ENCODE data around the gene PREX1. TPM values are rescaled to one million over a fixed set of nuclear protein-coding genes. Genes with fewer than 3 reads are reported as not detected.

PREX1 gene
- total and polyA plus RNA-seq, 2 of the 4 experiments (the other 2 are of a cell fraction), result 0.67 to 0.72 TPM

DNA sequence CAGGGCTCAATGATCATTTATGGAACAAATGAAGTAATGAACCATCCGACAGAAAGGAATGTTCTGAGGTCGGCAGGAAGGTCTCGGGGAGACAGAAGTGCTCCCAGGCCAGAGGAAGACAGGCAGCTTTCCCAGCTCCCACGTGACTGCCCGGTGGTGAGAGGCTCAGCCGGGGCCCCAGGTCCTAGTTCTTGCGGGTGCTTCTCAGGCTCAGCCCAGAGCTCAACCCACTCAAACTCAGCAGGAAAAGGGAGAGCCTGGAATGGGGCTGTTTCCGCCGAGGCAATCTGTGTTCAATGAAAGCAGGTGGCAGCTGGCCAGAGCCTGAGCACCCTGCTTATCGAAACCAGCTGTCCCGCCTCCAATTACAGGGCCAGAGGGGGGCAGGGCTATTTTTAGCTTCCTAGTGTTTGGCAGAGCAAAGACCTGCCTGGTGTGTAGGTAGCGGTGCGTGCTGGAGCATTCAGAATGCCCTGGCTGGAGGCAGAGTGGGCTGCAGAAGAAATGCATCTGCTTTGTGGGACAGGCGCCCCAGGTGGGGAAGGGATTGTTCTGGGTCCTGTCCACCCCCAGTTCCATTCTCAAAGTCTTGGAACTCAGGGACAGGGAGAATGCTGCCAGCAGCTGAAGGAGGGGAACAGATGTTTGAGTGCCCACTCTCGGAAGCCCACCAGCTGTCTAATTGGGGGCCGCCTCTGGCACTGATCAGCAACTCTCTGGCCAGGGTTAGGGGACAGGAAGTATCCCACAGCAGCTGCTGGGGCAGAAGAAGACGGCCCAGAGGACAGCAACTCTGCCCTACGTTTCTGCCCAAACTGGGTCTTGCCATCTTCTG, 145.1 kb downstream of the PREX1 start:
- H3K36me3 ChIP-seq (ENCODE audit: control insufficient read depth, insufficient read depth, low read length), result no peaks in the 10 kb centered on the region
- peak overlapping the region; percentile 1; the same call in 1 of the 3 replicates for H2BK15ac ChIP-seq (ENCODE audit: low read depth, low read length)
- peak overlapping the region; percentile 13; the same call in 1 of the 2 replicates for H2BK20ac ChIP-seq (ENCODE audit: low read depth, low read length)
- ATAC-seq (ENCODE audit: low read depth) (peak; percentile 93), DNase-seq (peak; percentile 92)
- H3K9me1 ChIP-seq (ENCODE audit: insufficient read depth, low read length), result no peaks in the 10 kb centered on the region; the same call in 1 of the 2 replicates
- peak overlapping the region; percentile 68; the same call in 1 of the 2 replicates for H2BK120ac ChIP-seq (ENCODE audit: low read depth, low read length)
- H3K27me3 ChIP-seq (ENCODE audit: control insufficient read depth, insufficient read depth, low read length), result no peaks in the 10 kb centered on the region
- H3K4me1 ChIP-seq (ENCODE audit: control insufficient read depth, insufficient read depth, low read length), result peaks cover 13% of the 10 kb centered on the region; the same call in 1 of the 2 replicates
- H3K56ac ChIP-seq (ENCODE audit: extremely low read depth, insufficient read depth, low read length), result no peak overlapping the region
- in situ Hi-C loops (cut with MboI; ENCODE audit: low sequenced_read_pairs) (no loop called here), intact Hi-C loops (cut with micrococcal nuclease) (no loop called here), dilution Hi-C loops (cut with HindIII; ENCODE audit: low sequenced_read_pairs, unreplicated experiment) (no loop called here)
- 0 out of 2 replicates have a peak overlapping the region, but pooled peaks have one; percentile 14 for H2AK5ac ChIP-seq (ENCODE audit: low read depth, low read length)
- H2AK9ac ChIP-seq (replicated peaks; ENCODE audit: low read depth, low read length, poor library complexity), result no peak overlapping the region
- H3K14ac ChIP-seq (replicated peaks; ENCODE audit: low read depth, low read length), result peak overlapping the region; percentile 54
- peak overlapping the region; percentile 42; the same call in 1 of the 2 replicates for H3K4me2 ChIP-seq (ENCODE audit: low read depth, low read length)
- peak overlapping the region; percentile 2 to 62; a peak in 2 of 4 replicates for H4K8ac ChIP-seq (ENCODE audit: low read depth in 2 of 2, low read length in 2 of 2)
- no peaks in the 10 kb centered on the region for H3K9me3 ChIP-seq (ENCODE audit: control insufficient read depth, insufficient read depth, low read length)
- no peak overlapping the region for H3K4me3 ChIP-seq (ENCODE audit: insufficient read depth, low read depth, low read length)
- no TSS peak for BruUV-seq (replicated peaks)
- H3K4ac ChIP-seq (ENCODE audit: low read depth, low read length), result peak overlapping the region; percentile 34
- H4K91ac ChIP-seq (ENCODE audit: insufficient read depth, low read depth, low read length), result no peak overlapping the region
- H3K23ac ChIP-seq (ENCODE audit: low read depth, low read length), result no peak overlapping the region
- peak overlapping the region; percentile 25; the same call in 1 of the 2 replicates for H4K5ac ChIP-seq (ENCODE audit: low read depth, low read length)
- H3K9ac ChIP-seq (ENCODE audit: low read depth, low read length), result peak overlapping the region; percentile 8; the same call in 1 of the 2 replicates
- no peak overlapping the region for H2BK5ac ChIP-seq (ENCODE audit: low read depth, low read length, poor library complexity, severe bottlenecking)
- WGBS, 2 experiments (ENCODE audit: extremely low coverage in 2 of 2, insufficient read length in 1 of 2), result 5% methylated on average over 4 of the region's 18 CpGs; no CpG with 5 or more reads in 1 of the 2 experiments
- no peaks in the 10 kb centered on the region for H3K79me1 ChIP-seq (ENCODE audit: low read depth in 1 of 2, low read length in 2 of 2)
- peak overlapping the region; percentile 66; the same call in 1 of the 2 replicates for H3K27ac ChIP-seq (ENCODE audit: insufficient read depth, low read length)
- no peaks in the 10 kb centered on the region for H4K20me1 ChIP-seq (ENCODE audit: insufficient read depth, low read length)
- H2AFZ ChIP-seq (replicated peaks; ENCODE audit: low read length, poor library complexity), result peak overlapping the region; percentile 83
- H3K18ac ChIP-seq (ENCODE audit: low read depth, low read length), result peak overlapping the region; percentile 10; the same call in 1 of the 2 replicates
- CTCF ChIA-PET, result interaction anchor here (1.3 kb wide), 1 partner anchor 14 kb away, joined by 3 read pairs; no protein-coding TSS in a partner anchor
- POLR2A ChIA-PET (ENCODE audit: unreplicated experiment), result no interaction called here
- no peak for TF ChIP-seq FOS (IDR thresholded peaks at IDR 0.05; ENCODE audit: low read depth, low read length)
- no peak for TF ChIP-seq MAFK (IDR thresholded peaks at IDR 0.05; ENCODE audit: low read depth, low read length)
- TF ChIP-seq SMC3 (IDR thresholded peaks at IDR 0.05; ENCODE audit: low read depth, low read length), result no peak
- no peak for TF ChIP-seq RFX5 (IDR thresholded peaks at IDR 0.05; ENCODE audit: low read depth, low read length)
- no peak for TF ChIP-seq POLR2A (IDR thresholded peaks at IDR 0.05; ENCODE audit: low read depth, low read length)
- no peak for TF ChIP-seq RCOR1 (IDR thresholded peaks at IDR 0.05; ENCODE audit: insufficient replicate concordance, low read length)
- TF ChIP-seq, protein P1, sequence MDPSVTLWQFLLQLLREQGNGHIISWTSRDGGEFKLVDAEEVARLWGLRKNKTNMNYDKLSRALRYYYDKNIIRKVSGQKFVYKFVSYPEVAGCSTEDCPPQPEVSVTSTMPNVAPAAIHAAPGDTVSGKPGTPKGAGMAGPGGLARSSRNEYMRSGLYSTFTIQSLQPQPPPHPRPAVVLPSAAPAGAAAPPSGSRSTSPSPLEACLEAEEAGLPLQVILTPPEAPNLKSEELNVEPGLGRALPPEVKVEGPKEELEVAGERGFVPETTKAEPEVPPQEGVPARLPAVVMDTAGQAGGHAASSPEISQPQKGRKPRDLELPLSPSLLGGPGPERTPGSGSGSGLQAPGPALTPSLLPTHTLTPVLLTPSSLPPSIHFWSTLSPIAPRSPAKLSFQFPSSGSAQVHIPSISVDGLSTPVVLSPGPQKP (IDR thresholded peaks at IDR 0.05; ENCODE audit: borderline replicate concordance, low read depth, low read length), result no peak
- TF ChIP-seq CHD1 (IDR thresholded peaks at IDR 0.05; ENCODE audit: low read depth, low read length), result no peak
- TF ChIP-seq MXI1 (IDR thresholded peaks at IDR 0.05; ENCODE audit: borderline replicate concordance, low read depth, low read length), result no peak
- TF ChIP-seq NFE2L2 (IDR thresholded peaks at IDR 0.05; ENCODE audit: low read depth, low read length), result no peak
- TF ChIP-seq RAD21 (IDR thresholded peaks at IDR 0.05; ENCODE audit: low read length), result no peak
- TF ChIP-seq CEBPB (IDR thresholded peaks at IDR 0.05; ENCODE audit: low read depth, low read length), result no peak
- peak; percentile 23; the same call in 1 of the 2 replicates for TF ChIP-seq MAZ (IDR thresholded peaks at IDR 0.05; ENCODE audit: borderline replicate concordance, low read depth, low read length)
- TF ChIP-seq, protein P2, sequence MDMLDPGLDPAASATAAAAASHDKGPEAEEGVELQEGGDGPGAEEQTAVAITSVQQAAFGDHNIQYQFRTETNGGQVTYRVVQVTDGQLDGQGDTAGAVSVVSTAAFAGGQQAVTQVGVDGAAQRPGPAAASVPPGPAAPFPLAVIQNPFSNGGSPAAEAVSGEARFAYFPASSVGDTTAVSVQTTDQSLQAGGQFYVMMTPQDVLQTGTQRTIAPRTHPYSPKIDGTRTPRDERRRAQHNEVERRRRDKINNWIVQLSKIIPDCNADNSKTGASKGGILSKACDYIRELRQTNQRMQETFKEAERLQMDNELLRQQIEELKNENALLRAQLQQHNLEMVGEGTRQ (IDR thresholded peaks at IDR 0.05; ENCODE audit: low read depth, low read length), result peak; percentile 74
